Measurements from ENCODE around the gene LASP1NB.
A peak's percentile ranks its signal among the peaks of the same experiment; 100 is the strongest.

GRCh38 chr17:38918129-38918913 lies 7.1 kb upstream of the LASP1NB start:
- no peak for TF ChIP-seq CTCF (IDR thresholded peaks at IDR 0.05 in 8 of 11, conservative IDR thresholded peaks at IDR 0.05 in 3 of 11)
- peak in 2 of 3 donors; percentile 45 to 69 for TF ChIP-seq POLR2AphosphoS5 (IDR thresholded peaks at IDR 0.05)
- no peak for TF ChIP-seq POLR2A (IDR thresholded peaks at IDR 0.05)
